Measurements from ENCODE around the gene KAZN. TPM values are rescaled to one million over a fixed set of nuclear protein-coding genes. Genes with fewer than 3 reads are reported as not detected.
"Not testable (repeated sequence)": the region's sequence is repeated elsewhere in the genome, so short reads cannot be mapped to it uniquely, and the experiment has no call there.

KAZN gene
- total RNA-seq, 1 donor: 3.9 TPM

DNA sequence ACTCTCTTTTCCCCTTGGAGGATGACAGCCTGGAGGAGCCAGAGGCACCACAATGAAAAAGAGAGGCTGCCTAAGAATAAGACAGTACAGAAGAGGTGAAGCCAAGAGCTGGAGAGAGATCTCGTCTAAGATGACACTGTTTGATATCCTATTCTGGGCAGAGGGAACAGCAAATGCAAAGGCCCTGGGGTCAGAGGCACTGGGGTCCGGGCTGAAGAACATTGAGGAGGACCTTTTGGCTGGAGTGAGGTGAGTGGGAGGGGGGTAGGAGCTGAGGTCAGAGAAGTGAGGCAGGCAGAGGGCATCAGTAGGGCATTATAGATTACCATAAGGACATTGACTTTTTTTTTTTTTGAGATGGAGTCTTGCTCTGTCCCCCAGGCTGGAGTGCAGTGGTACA, 535.8 kb downstream of the KAZN start:
- no peak overlapping the region for H3K4me3 ChIP-seq (ENCODE audit: low read depth, low read length)
- TF ChIP-seq, protein P1, sequence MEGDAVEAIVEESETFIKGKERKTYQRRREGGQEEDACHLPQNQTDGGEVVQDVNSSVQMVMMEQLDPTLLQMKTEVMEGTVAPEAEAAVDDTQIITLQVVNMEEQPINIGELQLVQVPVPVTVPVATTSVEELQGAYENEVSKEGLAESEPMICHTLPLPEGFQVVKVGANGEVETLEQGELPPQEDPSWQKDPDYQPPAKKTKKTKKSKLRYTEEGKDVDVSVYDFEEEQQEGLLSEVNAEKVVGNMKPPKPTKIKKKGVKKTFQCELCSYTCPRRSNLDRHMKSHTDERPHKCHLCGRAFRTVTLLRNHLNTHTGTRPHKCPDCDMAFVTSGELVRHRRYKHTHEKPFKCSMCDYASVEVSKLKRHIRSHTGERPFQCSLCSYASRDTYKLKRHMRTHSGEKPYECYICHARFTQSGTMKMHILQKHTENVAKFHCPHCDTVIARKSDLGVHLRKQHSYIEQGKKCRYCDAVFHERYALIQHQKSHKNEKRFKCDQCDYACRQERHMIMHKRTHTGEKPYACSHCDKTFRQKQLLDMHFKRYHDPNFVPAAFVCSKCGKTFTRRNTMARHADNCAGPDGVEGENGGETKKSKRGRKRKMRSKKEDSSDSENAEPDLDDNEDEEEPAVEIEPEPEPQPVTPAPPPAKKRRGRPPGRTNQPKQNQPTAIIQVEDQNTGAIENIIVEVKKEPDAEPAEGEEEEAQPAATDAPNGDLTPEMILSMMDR (IDR thresholded peaks at IDR 0.05; ENCODE audit: insufficient read depth, low read length): no peak
- DNase-seq (ENCODE audit: low read depth): no peak

DNA sequence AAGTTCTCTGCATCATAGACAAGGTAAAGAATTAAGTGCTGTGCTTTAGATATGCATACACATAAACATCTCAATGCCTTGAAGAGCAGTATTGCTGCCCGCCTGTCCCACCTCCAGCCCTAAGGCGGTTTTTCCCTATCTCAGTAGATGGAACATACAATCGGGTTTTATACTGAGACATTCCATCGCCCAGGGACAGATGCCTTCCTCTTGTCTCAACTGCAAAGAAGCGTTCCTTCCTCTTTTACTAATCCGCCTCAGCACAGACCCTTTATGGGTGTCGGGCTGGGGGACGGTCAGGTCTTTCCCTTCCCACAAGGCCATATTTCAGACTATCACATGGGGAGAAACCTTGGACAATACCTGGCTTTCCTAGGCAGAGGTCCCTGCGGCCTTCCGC, 537.1 kb downstream of the KAZN start:
- H3K4me3 ChIP-seq (ENCODE audit: low read depth, low read length): not testable (repeated sequence)

DNA sequence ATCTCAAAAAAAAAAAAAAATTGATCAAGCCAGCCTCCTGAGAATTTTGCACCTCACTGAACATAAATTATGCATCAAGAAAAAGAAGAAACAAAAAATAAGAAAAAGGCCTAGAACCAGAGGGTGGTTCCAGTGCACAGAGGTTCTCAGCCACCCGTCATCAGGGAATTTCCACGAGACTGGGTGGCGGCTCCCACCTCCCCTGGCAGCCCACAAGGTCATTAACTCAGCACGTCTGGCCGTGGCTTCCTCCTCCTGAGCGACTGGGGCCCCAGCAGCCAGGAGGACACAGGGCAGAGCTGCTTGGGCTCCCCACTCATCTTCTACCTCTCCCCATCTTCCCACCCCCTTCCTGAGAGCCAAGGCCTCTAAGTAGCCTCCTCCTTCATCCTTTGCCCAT, 539.3 kb downstream of the KAZN start:
- DNase-seq (ENCODE audit: low read depth): no peak
- TF ChIP-seq, protein P1 (IDR thresholded peaks at IDR 0.05; ENCODE audit: insufficient read depth, low read length): no peak
- no peak overlapping the region for H3K4me3 ChIP-seq (ENCODE audit: low read depth, low read length)

More for the DNA sequence above, 537.1 kb downstream of the KAZN start:
- DNase-seq (ENCODE audit: low read depth): not testable (repeated sequence)

DNA sequence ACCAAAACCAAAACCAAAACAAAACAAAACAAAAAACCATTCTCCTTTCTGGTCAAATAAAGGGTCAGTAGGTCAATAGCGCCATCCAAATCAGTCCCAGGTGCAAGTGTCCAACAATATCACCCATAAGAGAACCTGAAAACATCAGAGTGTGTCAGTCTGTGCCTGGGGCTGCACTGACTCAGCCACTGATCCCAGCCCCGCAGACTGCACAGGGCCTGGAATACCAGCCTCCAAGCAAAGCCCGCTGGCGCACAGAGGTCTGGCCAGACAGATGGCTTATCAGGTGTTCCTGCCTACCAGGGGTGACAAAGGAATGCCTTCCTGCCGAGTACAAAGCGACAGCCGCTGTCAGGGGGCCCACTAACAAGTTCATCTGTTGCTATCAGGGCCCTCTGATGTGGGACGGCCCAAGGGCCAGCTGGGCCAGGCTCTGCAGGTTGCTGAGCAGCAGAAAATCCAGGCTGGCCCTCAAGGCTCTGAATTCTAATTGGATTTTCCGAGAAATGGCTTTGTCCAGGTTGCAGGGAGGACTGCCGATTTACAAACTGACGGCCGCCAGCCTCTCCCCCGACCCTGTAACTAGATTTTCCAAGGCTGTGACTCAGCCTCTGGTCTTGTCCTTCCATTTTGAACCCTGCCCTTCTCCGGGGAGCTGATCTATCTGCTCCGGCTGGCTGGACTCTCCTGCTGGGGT, 541.3 kb downstream of the KAZN start:
- no peak for DNase-seq (ENCODE audit: low read depth)
- H3K4me3 ChIP-seq (ENCODE audit: low read depth, low read length): no peak overlapping the region
- TF ChIP-seq, protein P1 (IDR thresholded peaks at IDR 0.05; ENCODE audit: insufficient read depth, low read length): no peak

DNA sequence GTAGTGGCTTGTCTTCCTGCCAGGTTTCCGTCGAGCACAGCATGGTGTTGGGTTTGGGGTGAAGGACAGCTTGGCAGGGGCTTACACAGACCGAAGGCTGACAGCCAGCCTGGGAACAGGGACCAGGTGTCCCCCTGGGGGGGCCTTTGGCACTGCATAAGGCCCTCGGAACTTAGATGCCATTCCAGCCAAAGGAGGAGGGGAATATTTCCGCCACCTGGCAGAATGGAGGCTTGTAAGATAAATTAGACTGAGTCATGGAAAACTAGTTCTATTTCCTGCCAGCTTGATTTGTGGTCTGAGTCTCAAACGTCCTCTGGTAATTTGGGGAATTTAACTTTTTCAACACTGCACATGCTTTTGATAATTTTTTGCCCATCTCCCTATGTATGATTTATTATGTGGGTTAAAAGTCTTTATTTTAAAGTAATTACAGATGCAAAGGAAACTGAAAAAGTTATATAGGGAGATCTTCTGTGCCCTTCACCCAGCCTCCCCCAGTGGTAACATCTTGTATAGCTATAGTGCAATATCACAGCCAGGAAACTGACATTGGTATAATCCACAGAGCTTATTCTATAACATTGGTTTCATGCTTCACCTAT, 543.6 kb downstream of the KAZN start:
- TF ChIP-seq, protein P1 (IDR thresholded peaks at IDR 0.05; ENCODE audit: insufficient read depth, low read length): peak; percentile 37
- no peak overlapping the region for H3K4me3 ChIP-seq (ENCODE audit: low read depth, low read length)
- peak; percentile 80 for DNase-seq (ENCODE audit: low read depth)

DNA sequence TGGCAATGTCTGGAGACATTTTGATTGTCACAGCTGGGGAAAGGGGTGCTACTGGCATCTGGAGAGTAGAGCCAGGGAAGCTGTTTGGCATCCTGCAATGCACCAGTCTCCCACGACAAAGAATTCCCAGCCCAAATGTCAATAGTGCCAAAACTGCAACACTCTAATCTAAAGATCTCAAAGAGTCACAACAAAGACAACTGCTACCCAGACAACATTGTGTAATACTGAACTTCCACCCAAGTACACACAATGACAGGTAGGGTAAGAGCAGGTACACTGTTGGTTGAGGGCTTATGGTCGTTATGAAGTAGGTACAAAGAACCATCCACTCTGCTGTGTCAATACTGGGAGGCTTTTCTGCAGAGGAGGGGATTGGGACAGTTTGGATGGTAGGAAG, 546.8 kb downstream of the KAZN start:
- H3K4me3 ChIP-seq (ENCODE audit: low read depth, low read length): no peak overlapping the region
- no peak for DNase-seq (ENCODE audit: low read depth)
- TF ChIP-seq, protein P1 (IDR thresholded peaks at IDR 0.05; ENCODE audit: insufficient read depth, low read length): no peak

DNA sequence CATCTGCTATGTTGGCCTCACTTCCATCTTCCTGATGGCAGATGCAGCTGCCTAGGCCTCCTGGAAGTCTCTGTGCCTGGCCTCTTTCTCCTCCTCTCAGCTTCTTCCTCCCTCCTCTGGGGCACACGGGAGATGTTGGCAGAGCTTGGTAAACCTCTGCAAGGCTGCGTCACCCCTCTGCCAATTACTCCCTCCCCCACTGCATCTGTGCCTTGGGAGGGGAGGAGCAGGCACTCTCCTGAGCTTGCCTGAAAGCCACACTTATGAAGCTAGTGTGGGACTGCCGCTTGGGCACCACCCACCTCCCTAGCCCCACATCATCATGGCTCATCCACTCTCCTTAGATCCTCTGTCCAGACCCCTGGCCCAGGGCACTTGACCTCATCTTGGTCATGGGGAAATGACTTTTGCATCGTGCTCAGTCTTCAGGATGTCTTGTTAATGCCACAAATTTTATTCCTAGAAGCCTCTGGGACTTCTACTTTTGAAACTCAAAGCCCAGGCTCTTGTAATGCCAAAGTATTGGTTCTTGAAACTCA, 547.7 kb downstream of the KAZN start:
- H3K4me3 ChIP-seq (ENCODE audit: low read depth, low read length): no peak overlapping the region
- TF ChIP-seq, protein P1 (IDR thresholded peaks at IDR 0.05; ENCODE audit: insufficient read depth, low read length): no peak
- no peak for DNase-seq (ENCODE audit: low read depth)

All from fibroblast of the aortic adventitia (primary cell).